Neural progenitor cell (in vitro differentiated cells): ENCODE measurements around the gene CADM1. TPM values are rescaled to one million over a fixed set of nuclear protein-coding genes. Genes with fewer than 3 reads are reported as not detected.
A peak's percentile ranks its signal among the peaks of the same experiment; 100 is the strongest.

Experiments used
- DNase-seq: peaks from one replicate; pipeline ENCODE4 v3.0.0-alpha.2; 2016; ENCODE audit warnings: low spot score
- H2AFZ ChIP-seq: fragments of 200-600 bp; sonication (generic); replicated peaks from 2 replicates; pipeline ENCODE4 v1.6.1; 2016; ENCODE audit warnings: antibody characterized with exemption
- H3F3A ChIP-seq: fragments of 200-600 bp; sonication (generic); 2 replicates; pipeline ENCODE4 v1.6.1; 2016; ENCODE audit warnings: antibody characterized with exemption, low read depth
- H3K27ac ChIP-seq: fragments of 200-600 bp; sonication (generic); 2 replicates; pipeline ENCODE4 v1.5.1; 2016; ENCODE audit warnings: mild to moderate bottlenecking
- H3K27me3 ChIP-seq: fragments of 200-600 bp; sonication (generic); 2 replicates; pipeline ENCODE4 v1.6.1; 2016; ENCODE audit warnings: mild to moderate bottlenecking, moderate library complexity
- H3K36me3 ChIP-seq: fragments of 200-600 bp; sonication (generic); 2 replicates; pipeline ENCODE4 v1.5.1; 2016
- H3K4me1 ChIP-seq: fragments of 200-600 bp; sonication (generic); 2 replicates; pipeline ENCODE4 v1.6.1; 2016; ENCODE audit warnings: mixed run types
- H3K4me2 ChIP-seq: fragments of 200-600 bp; sonication (generic); 2 replicates; pipeline ENCODE4 v1.6.1; 2016
- H3K4me3 ChIP-seq: fragments of 200-600 bp; sonication (generic); 2 replicates; pipeline ENCODE4 v1.5.1; 2016
- H3K79me2 ChIP-seq: fragments of 200-600 bp; sonication (generic); 2 replicates; pipeline ENCODE4 v1.6.1; 2016; ENCODE audit warnings: low read depth
- H3K9ac ChIP-seq: fragments of 200-600 bp; sonication (generic); 2 replicates; pipeline ENCODE4 v1.6.1; 2016
- H3K9me3 ChIP-seq: fragments of 200-600 bp; sonication (generic); 2 replicates; pipeline ENCODE4 v1.5.1; 2016; ENCODE audit warnings: low read depth
- H4K20me1 ChIP-seq: fragments of 200-600 bp; sonication (generic); 2 replicates; pipeline ENCODE4 v1.6.1; 2016; ENCODE audit warnings: low read depth
- H3K27ac Mint-ChIP-seq: 3 replicates; pipeline ENCODE4 v1.8.0; 2021; ENCODE audit warnings: mixed read lengths
- H3K27me3 Mint-ChIP-seq: 2 replicates; pipeline ENCODE4 v1.8.0; 2022; ENCODE audit warnings: low read depth, mild to moderate bottlenecking, inconsistent platforms, moderate library complexity, mixed read lengths; ENCODE audit not compliant: insufficient read depth
- H3K36me3 Mint-ChIP-seq: 3 replicates; pipeline ENCODE4 v1.8.0; 2021; ENCODE audit warnings: mixed read lengths
- H3K4me1 Mint-ChIP-seq: 3 replicates; pipeline ENCODE4 v1.8.0; 2021; ENCODE audit warnings: mixed read lengths
- H3K4me3 Mint-ChIP-seq: 3 replicates; pipeline ENCODE4 v1.8.0; 2021; ENCODE audit warnings: mild to moderate bottlenecking, moderate library complexity, mixed read lengths
- H3K9me3 Mint-ChIP-seq: 3 replicates; pipeline ENCODE4 v1.8.0; 2020; ENCODE audit warnings: mixed read lengths
- CTCF ChIP-seq: fragments of 200-600 bp; sonication (generic); IDR thresholded peaks from 2 replicates; pipeline ENCODE4 v1.5.1; 2017; ENCODE audit warnings: antibody characterized with exemption, mild to moderate bottlenecking
- EZH2 ChIP-seq: fragments of 200-600 bp; sonication (generic); IDR thresholded peaks from 2 replicates; pipeline ENCODE4 v1.6.1; 2017; ENCODE audit warnings: antibody characterized with exemption, mild to moderate bottlenecking, moderate library complexity
- EZH2phosphoT487 ChIP-seq: fragments of 200-600 bp; sonication (generic); IDR thresholded peaks from 2 replicates; pipeline ENCODE4 v1.6.1; 2017; ENCODE audit warnings: antibody characterized with exemption
- total RNA-seq: library from RNA; depleted of rRNA; stranded (reverse); fragments of >200 nt; gene quantifications from 2 replicates; pipeline ENCODE4 v1.2.3, GENCODE V29; 2015; ENCODE audit warnings: low replicate concordance

Gene CADM1
- total RNA-seq, 1 donor from 2014 or later, result 123 TPM

- Histone ChIP-seq H3K9ac (no peak overlapping the region), H3K36me3 (no peaks in the 10 kb centered on the region), H3K4me1 (peaks cover 31% of the 10 kb centered on the region), H3F3A (peaks cover 13% of the 10 kb centered on the region), H3K27me3 (no peaks in the 10 kb centered on the region), H3K79me2 (peaks cover 4% of the 10 kb centered on the region), H3K4me2 (peak overlapping the region; percentile 54), H3K27ac (peak overlapping the region; percentile 36), H2AFZ (no peak overlapping the region), H3K4me3 (no peak overlapping the region), H3K9me3 (no peaks in the 10 kb centered on the region), H4K20me1 (peaks cover 13% of the 10 kb centered on the region)
- H3K9me3 Mint-ChIP-seq, result no peaks in the 10 kb centered on the region
- no peak overlapping the region for H3K27ac Mint-ChIP-seq
- TF ChIP-seq EZH2 (no peak), EZH2phosphoT487 (no peak), CTCF (no peak)
- no peaks in the 10 kb centered on the region for H3K36me3 Mint-ChIP-seq
- no peak for DNase-seq
- H3K27me3 Mint-ChIP-seq, result no peaks in the 10 kb centered on the region
- H3K4me3 Mint-ChIP-seq, result no peak overlapping the region
- H3K4me1 Mint-ChIP-seq, result peaks cover 30% of the 10 kb centered on the region
These were observed 158.9 kb downstream of the CADM1 start for GRCh38 chr11:115345361-115345760.

GRCh38 chr11:115344846-115345245, 159.4 kb downstream of the CADM1 start:
- no peaks in the 10 kb centered on the region for H3K9me3 ChIP-seq

GRCh38 chr11:115342142-115342541, 162.1 kb downstream of the CADM1 start:
- H3K9me3 ChIP-seq, result no peaks in the 10 kb centered on the region
- H3K4me3 ChIP-seq, result no peak overlapping the region
- no peak for DNase-seq
- H3K27me3 Mint-ChIP-seq, result no peaks in the 10 kb centered on the region
- peaks cover 16% of the 10 kb centered on the region for H3F3A ChIP-seq
- H3K9ac ChIP-seq, result no peak overlapping the region
- no peaks in the 10 kb centered on the region for H3K36me3 ChIP-seq
- H2AFZ ChIP-seq, result no peak overlapping the region
- H3K27me3 ChIP-seq, result no peaks in the 10 kb centered on the region
- TF ChIP-seq CTCF (no peak), EZH2 (no peak), EZH2phosphoT487 (no peak)
- H3K27ac ChIP-seq, result no peak overlapping the region
- peaks cover 13% of the 10 kb centered on the region for H4K20me1 ChIP-seq
- H3K4me2 ChIP-seq, result no peak overlapping the region
- no peak overlapping the region for H3K27ac Mint-ChIP-seq
- H3K4me1 ChIP-seq, result peaks cover 31% of the 10 kb centered on the region
- H3K9me3 Mint-ChIP-seq, result peaks cover 3% of the 10 kb centered on the region
- peaks cover 4% of the 10 kb centered on the region for H3K79me2 ChIP-seq
- peaks cover 32% of the 10 kb centered on the region for H3K4me1 Mint-ChIP-seq
- H3K36me3 Mint-ChIP-seq, result no peaks in the 10 kb centered on the region
- no peak overlapping the region for H3K4me3 Mint-ChIP-seq

More at GRCh38 chr11:115344846-115345245, 159.4 kb downstream of the CADM1 start:
- peak overlapping the region; percentile 28 for H3K27ac Mint-ChIP-seq
- Histone ChIP-seq H3F3A (peaks cover 13% of the 10 kb centered on the region), H3K27ac (peak overlapping the region; percentile 36), H3K27me3 (no peaks in the 10 kb centered on the region), H3K4me1 (peaks cover 31% of the 10 kb centered on the region), H3K4me3 (no peak overlapping the region), H2AFZ (no peak overlapping the region), H4K20me1 (peaks cover 13% of the 10 kb centered on the region), H3K4me2 (peak overlapping the region; percentile 54), H3K9ac (no peak overlapping the region), H3K36me3 (no peaks in the 10 kb centered on the region), H3K79me2 (peaks cover 4% of the 10 kb centered on the region)
- peaks cover 30% of the 10 kb centered on the region for H3K4me1 Mint-ChIP-seq
- DNase-seq, result peak; percentile 34
- H3K27me3 Mint-ChIP-seq, result no peaks in the 10 kb centered on the region
- TF ChIP-seq EZH2phosphoT487 (no peak), EZH2 (no peak), CTCF (no peak)
- no peaks in the 10 kb centered on the region for H3K36me3 Mint-ChIP-seq
- H3K9me3 Mint-ChIP-seq, result peaks cover 1% of the 10 kb centered on the region
- no peak overlapping the region for H3K4me3 Mint-ChIP-seq
